ENCODE results near the gene ABCA10.

- no peak for TF ChIP-seq CTCF (IDR thresholded peaks at IDR 0.05; ENCODE audit: insufficient read depth, low read length, poor library complexity, severe bottlenecking)
- no peak for TF ChIP-seq EZH2phosphoT487 (conservative IDR thresholded peaks at IDR 0.05; ENCODE audit: low read length)
Measured at GRCh38 chr17:69250641-69251040, 22.0 kb upstream of the ABCA10 start.
